ENCODE data around the gene CD70.
"Not testable (repeated sequence)": the region's sequence is repeated elsewhere in the genome, so short reads cannot be mapped to it uniquely, and the experiment has no call there.

Gene CD70

DNA sequence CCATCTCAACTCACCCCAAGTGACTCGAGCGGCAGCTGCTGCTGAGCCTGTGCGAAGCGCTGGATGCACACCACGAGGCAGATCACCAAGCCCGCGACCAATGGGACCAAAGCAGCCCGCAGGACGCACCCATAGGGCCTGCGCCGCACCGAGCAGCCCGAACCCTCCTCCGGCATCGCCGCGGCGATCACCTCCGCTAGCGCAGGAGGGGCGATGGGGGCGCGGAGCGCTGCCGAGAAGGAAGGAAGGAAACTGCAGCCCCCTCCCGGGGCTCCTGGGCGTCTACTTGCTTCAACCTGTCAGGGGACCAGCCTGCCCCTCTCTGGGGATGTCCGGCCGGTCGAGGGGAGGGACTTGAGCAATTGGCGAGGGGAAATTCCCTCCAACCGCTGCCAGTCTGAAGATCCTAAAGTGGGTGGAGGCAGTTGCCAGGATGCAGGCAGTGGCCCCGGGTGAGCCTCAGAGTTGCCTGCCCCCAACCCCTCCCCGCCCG lies at the start of gene CD70:
Gene CD70 (minus strand): TSS at position 324 of the 493 bp plus-strand sequence. CDS start 148 bp downstream, at position 176.
- peak in 1 of 2 donors; percentile 40 for DNase-seq (ENCODE audit: low read depth in 2 of 2)

DNA sequence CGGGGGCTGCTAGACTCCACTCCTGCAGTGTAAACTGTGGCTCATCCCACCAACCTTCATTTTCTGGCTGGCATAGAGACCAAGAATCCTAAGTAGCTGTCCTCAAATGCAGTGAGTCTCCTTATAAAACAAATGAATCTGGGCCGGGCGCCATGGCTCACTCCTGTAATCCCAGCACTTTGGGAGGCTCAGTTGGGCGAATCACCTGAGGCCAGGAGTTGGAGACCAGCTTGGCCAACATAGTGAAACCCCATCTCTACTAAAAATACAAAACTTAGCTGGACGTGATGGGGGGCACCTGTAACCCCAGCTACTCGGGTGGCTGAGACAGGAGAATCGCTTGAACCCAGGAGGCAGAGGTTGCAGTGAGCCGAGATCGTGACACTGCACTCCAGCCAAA lies 49.4 kb upstream of the CD70 start:
- DNase-seq (ENCODE audit: low read depth in 2 of 2), result not testable (repeated sequence)

- DNase-seq (ENCODE audit: low read depth in 2 of 2), result no peak
Measured at GRCh38 chr19:6639439-6639838, 48.5 kb upstream of the CD70 start.

GRCh38 chr19:6633456-6633813 lies 42.5 kb upstream of the CD70 start:
- not testable (repeated sequence) for DNase-seq (ENCODE audit: low read depth in 2 of 2)

DNA sequence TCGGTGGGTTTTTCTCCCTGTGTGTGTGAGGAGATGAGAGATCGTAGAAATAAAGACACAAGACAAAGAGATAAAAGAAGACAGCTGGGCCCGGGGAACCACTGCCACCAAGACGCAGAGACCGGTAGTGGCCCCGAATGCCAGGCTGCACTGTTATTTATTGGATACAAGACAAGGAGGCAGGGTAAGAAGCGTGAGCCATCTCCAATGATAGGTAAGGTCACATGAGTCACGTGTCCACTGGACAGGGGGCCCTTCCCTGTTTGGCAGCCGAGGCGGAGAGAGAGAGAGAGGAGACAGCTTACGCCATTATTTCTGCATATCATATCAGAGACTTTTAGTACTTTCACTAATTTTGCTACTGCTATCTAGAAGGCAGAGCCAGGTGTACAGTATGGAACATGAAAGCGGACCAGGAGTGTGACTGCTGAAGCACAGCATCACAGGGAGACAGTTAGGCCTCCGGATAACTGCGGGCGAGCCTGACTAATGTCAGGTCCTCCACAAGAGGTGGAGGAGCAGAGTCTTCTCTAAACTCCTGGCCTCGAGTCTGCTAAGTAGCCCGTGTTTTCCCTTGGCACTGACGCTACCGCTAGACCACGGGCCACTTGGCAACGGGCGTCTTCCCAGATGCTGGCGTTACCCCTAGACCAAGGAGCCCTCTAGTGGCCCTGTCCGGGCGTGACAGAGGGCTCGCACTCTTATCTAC lies 42.0 kb upstream of the CD70 start:
- peak in 1 of 2 donors; percentile 49 for DNase-seq (ENCODE audit: low read depth in 2 of 2)

DNA sequence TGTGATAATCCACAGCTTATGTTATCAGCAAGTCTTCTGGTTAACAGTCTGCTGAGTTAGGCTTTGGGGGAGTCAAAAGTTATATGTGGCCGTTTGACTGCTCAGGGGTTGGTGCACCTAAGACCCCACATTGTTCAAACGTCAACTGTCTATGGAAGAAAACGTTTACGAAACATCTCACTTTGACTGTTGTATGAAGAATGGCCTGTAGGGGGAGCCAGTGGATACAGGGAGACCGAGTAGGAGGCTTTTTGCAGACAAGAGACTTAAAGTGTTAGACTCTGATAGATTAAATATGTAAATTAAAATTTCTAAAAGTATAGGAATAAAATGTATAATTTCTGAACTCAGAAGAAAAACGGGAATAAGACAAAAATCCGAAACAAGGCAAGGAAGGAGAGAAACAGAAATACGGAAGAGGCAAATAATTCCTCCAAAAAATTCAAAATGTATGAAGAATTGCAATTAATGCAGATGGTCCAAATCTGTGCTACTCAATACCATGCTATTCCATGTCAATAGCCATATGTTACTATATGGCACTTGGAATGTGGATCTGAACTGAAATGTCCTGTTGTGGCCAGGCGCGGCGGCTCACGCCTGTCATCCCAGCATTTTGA lies 41.2 kb upstream of the CD70 start:
- peak; percentile 54 to 94 for DNase-seq (ENCODE audit: low read depth in 2 of 2)

GRCh38 chr19:6626764-6627163 lies 35.8 kb upstream of the CD70 start:
- DNase-seq (ENCODE audit: low read depth in 2 of 2), result no peak

- no peak for DNase-seq (ENCODE audit: low read depth in 2 of 2)
Measured at GRCh38 chr19:6617374-6617773, 26.4 kb upstream of the CD70 start.

- DNase-seq (ENCODE audit: low read depth in 2 of 2), result no peak
Measured at GRCh38 chr19:6616011-6616410, 25.1 kb upstream of the CD70 start.

GRCh38 chr19:6613711-6614110 lies 22.8 kb upstream of the CD70 start:
- DNase-seq (ENCODE audit: low read depth in 2 of 2), result no peak

DNA sequence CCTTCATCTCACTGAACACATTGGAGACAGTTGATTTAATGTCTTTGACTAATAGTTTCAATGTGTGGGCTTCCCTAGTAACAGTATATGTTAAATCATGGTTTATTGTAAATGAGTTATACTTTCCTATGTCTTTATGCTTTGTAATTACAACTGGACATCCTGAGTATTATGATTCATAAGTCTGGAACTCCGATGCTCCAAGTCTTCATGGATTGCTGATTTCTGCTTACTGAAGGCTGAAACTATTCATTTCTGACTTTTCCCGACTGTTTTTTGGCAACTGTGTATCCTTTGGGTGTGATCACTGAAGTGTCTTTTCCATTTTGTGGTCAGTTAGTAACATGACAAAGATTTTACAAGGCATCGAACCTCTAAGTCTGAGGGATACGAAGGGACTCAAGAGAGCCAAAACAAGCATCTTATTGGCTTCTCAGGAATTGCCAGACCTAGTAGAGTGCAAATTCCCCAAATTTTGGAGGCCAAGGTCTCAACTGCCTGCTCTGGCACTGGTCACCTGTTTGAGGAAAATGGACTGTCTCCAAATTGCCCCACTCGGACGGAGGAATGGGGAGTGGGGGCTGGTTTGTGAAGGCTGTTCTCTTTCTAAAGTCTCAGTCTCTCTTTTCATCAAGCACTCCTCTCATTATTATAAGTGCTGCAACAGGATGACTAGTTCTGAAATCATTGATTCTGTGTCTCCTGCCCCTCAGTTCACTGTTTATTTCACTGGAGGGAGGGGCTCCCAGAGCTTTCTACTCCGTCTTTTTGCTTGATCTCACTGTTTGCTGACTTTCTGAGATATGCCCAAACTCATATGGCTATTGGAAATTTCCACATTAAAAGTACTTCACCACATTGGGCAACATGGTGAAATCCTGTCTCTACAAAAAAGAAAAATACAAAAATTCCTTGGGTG lies 20.2 kb upstream of the CD70 start:
- no peak for DNase-seq (ENCODE audit: low read depth in 2 of 2)

DNA sequence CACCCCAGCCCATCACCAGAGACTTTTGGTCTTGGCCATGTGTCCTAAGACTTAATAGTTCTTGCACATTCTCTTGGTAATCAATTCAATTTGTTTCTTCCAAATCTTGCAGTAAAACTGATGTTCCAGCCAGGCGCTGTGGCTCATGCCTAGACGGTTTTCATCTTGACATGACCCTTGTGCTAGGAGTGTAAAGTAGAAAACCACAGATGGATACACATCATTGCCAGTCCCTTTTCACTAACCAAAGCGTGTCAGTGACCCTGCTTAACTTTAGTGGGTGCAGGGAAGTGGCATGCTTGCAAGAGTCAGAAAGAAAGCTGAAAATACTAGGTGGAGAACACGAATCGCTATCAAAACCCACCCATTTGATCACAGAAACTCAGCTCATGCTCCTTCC lies 18.0 kb upstream of the CD70 start:
- no peak for DNase-seq (ENCODE audit: low read depth in 2 of 2)

GRCh38 chr19:6608146-6608545 lies 17.2 kb upstream of the CD70 start:
- DNase-seq (ENCODE audit: low read depth in 2 of 2), result not testable (repeated sequence)

- DNase-seq (ENCODE audit: low read depth in 2 of 2), result not testable (repeated sequence)
Measured at GRCh38 chr19:6606276-6607070, 15.5 kb upstream of the CD70 start.

DNA sequence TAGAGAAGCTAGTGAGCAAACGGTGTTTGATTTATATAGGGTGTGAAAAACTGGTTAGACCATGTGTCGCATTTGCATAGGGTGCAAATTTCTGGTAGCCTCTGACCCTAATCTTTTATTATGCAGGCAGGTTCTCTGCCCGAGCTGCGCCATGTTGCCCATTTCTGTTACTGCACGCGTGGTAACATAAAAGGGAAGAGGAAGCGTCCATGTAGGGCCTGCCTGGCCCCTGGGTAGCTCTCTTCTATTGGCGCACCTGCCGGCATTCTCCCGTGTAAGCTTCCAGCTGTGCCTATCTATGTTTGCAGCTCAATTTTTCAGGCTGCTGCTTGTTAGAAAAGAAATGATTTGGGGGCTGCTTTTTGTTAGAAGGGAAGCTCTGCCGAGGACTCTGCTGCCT lies 14.0 kb upstream of the CD70 start:
- no peak for DNase-seq (ENCODE audit: low read depth in 2 of 2)

DNA sequence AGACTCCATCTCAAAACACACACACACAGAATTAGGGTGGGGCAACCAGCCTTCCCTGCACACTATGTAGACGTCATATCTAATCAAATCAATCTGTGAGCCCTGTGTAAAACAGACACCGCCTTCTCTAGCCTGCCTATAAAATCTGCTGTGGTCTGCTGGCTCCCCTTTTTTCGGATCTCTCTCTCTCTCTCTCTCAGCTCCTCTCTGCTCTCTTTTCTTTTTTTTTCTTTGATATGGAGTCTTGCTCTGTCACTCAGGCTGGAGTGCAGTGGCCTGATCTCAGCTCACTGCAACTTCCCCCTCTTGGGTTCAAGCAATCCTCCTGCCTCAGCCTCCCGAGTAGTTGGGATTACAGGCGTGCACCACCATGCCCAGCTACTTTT lies 11.8 kb upstream of the CD70 start:
- no peak for DNase-seq (ENCODE audit: low read depth in 2 of 2)

DNA sequence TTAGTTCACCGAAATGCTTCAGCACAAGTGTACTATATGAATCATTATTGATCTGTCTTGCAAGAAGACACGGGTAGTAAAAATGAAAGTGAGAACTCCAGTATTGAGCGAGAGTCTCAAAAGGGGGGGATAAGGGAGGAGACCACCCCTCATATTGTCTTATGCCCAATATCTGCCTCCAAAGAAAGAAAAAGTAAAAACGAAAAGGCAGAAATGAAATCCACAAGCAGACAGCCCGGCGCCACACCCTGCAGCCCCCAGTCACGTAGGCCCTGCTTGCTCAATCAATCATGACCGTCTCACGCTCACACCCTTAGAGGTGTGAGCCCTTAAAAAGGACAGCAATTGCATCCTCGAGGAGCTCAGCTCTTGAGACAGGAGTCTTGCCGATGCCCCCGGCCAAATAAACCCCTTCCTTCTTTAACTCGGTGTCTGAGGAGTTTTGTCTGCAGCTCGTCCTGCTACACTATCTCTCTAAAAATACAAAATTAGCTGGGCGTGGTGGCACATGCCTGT lies 10.6 kb upstream of the CD70 start:
- not testable (repeated sequence) for DNase-seq (ENCODE audit: low read depth in 2 of 2)

- DNase-seq (ENCODE audit: low read depth in 2 of 2), result not testable (repeated sequence)
Measured at GRCh38 chr19:6600951-6601536, 10.1 kb upstream of the CD70 start.

- no peak for DNase-seq (ENCODE audit: low read depth in 2 of 2)
Measured at GRCh38 chr19:6599866-6600454, 9.0 kb upstream of the CD70 start.

- DNase-seq (ENCODE audit: low read depth in 2 of 2), result not testable (repeated sequence)
Measured at GRCh38 chr19:6598254-6598892, 7.4 kb upstream of the CD70 start.
